ENCODE results near the gene NCBP2L.

GRCh38 chrX:107750861-107751445, 26.6 kb upstream of the NCBP2L start:
- TF ChIP-seq CTCF (IDR thresholded peaks at IDR 0.05; ENCODE audit: borderline replicate concordance, extremely low read depth, low read length, poor library complexity, severe bottlenecking) (no peak), EZH2 (IDR thresholded peaks at IDR 0.05; ENCODE audit: borderline replicate concordance, low read depth, low read length, severe bottlenecking) (no peak)
